Measurements from ENCODE around the gene MT2A.

DNA sequence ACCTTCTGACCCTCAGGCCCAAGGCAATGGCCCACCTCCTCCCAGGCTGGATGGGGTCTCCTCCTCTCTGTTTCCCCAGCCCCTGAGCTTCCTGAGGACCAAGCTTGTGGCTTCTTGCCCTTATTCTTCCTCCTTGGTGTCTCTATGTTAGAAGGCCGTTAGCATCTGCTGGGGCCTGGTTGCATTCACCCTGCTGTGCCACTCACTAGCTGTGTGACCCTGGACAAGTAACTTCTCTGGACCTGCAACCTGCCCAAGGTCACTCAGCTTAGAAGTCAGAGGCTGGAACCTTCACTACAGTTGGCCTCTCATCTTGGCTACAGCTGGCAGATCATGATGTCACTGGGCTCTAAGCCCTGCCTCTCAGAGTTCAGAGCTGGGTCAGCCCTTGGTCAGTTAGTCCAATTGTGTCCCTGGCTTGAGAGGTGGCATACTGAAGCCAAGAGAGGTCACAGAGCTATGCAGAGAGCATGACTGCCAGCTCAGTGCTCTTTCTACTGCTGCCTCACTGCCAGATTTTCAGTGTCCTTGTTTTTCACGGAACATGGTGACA, 3.0 kb downstream of the MT2A start:
- TF ChIP-seq, protein P1, sequence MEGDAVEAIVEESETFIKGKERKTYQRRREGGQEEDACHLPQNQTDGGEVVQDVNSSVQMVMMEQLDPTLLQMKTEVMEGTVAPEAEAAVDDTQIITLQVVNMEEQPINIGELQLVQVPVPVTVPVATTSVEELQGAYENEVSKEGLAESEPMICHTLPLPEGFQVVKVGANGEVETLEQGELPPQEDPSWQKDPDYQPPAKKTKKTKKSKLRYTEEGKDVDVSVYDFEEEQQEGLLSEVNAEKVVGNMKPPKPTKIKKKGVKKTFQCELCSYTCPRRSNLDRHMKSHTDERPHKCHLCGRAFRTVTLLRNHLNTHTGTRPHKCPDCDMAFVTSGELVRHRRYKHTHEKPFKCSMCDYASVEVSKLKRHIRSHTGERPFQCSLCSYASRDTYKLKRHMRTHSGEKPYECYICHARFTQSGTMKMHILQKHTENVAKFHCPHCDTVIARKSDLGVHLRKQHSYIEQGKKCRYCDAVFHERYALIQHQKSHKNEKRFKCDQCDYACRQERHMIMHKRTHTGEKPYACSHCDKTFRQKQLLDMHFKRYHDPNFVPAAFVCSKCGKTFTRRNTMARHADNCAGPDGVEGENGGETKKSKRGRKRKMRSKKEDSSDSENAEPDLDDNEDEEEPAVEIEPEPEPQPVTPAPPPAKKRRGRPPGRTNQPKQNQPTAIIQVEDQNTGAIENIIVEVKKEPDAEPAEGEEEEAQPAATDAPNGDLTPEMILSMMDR (IDR thresholded peaks at IDR 0.05) = no peak
- no peak for TF ChIP-seq POLR2A (IDR thresholded peaks at IDR 0.05)
